Nephron progenitor cell (in vitro differentiated cells): ENCODE measurements around the gene ITIH1.

Experiments used
- DNase-seq: peaks from one replicate; pipeline ENCODE4 v3.0.0; 2021
- H3K27ac Mint-ChIP-seq: 2 replicates; pipeline ENCODE4 v1.8.0; 2021; ENCODE audit warnings: mild to moderate bottlenecking, moderate library complexity, mixed read lengths
- H3K27me3 Mint-ChIP-seq: 2 replicates; pipeline ENCODE4 v1.8.0; 2021; ENCODE audit warnings: mild to moderate bottlenecking, low read depth, mixed read lengths; ENCODE audit not compliant: poor library complexity
- H3K36me3 Mint-ChIP-seq: 2 replicates; pipeline ENCODE4 v1.8.0; 2021; ENCODE audit warnings: low read depth, mixed read lengths
- H3K4me1 Mint-ChIP-seq: 2 replicates; pipeline ENCODE4 v1.8.0; 2021; ENCODE audit warnings: mixed read lengths
- H3K4me3 Mint-ChIP-seq: 2 replicates; pipeline ENCODE4 v1.8.0; 2021; ENCODE audit warnings: mild to moderate bottlenecking, moderate library complexity, mixed read lengths
- H3K9me3 Mint-ChIP-seq: 2 replicates; pipeline ENCODE4 v1.8.0; 2021; ENCODE audit warnings: mild to moderate bottlenecking, moderate library complexity, mixed read lengths
- CTCF ChIP-seq: fragments of 200-600 bp; sonication (generic); IDR thresholded peaks from 2 replicates; pipeline ENCODE4 v1.5.0; 2021; ENCODE audit warnings: antibody characterized with exemption

The ITIH1 gene

GRCh38 chr3:52783211-52783555, 5.8 kb downstream of the ITIH1 start:
- Mint-ChIP-seq H3K27ac (no peak overlapping the region), H3K9me3 (no peaks in the 10 kb centered on the region), H3K4me3 (no peak overlapping the region), H3K36me3 (no peaks in the 10 kb centered on the region), H3K4me1 (peaks cover 8% of the 10 kb centered on the region), H3K27me3 (peaks cover 40% of the 10 kb centered on the region)
- TF ChIP-seq CTCF = no peak
- no peak for DNase-seq

GRCh38 chr3:52784021-52784621, 6.7 kb downstream of the ITIH1 start:
- Mint-ChIP-seq H3K9me3 (no peaks in the 10 kb centered on the region), H3K36me3 (no peaks in the 10 kb centered on the region), H3K27ac (no peak overlapping the region), H3K27me3 (peaks cover 36% of the 10 kb centered on the region), H3K4me3 (no peak overlapping the region), H3K4me1 (peaks cover 8% of the 10 kb centered on the region)
- no peak for DNase-seq
- TF ChIP-seq CTCF = no peak

GRCh38 chr3:52784931-52785590, 7.7 kb downstream of the ITIH1 start:
- no peak for DNase-seq
- TF ChIP-seq CTCF = no peak
- no peaks in the 10 kb centered on the region for H3K36me3 Mint-ChIP-seq
- peaks cover 8% of the 10 kb centered on the region for H3K4me1 Mint-ChIP-seq
- H3K27ac Mint-ChIP-seq = no peak overlapping the region
- H3K4me3 Mint-ChIP-seq = no peak overlapping the region
- no peaks in the 10 kb centered on the region for H3K9me3 Mint-ChIP-seq
- H3K27me3 Mint-ChIP-seq = peaks cover 39% of the 10 kb centered on the region

- Mint-ChIP-seq H3K9me3 (no peaks in the 10 kb centered on the region), H3K27me3 (peaks cover 38% of the 10 kb centered on the region), H3K4me1 (peaks cover 9% of the 10 kb centered on the region), H3K27ac (no peak overlapping the region), H3K4me3 (no peak overlapping the region), H3K36me3 (no peaks in the 10 kb centered on the region)
- no peak for DNase-seq
- no peak for TF ChIP-seq CTCF
Measured at GRCh38 chr3:52786330-52787215, 9.2 kb downstream of the ITIH1 start.

- Mint-ChIP-seq H3K36me3 (no peaks in the 10 kb centered on the region), H3K4me1 (peaks cover 15% of the 10 kb centered on the region), H3K4me3 (no peak overlapping the region), H3K27ac (no peak overlapping the region), H3K27me3 (peaks cover 32% of the 10 kb centered on the region), H3K9me3 (no peaks in the 10 kb centered on the region)
- DNase-seq = no peak
- no peak for TF ChIP-seq CTCF
Measured at GRCh38 chr3:52787246-52787645, 9.8 kb downstream of the ITIH1 start.
